ENCODE measurements around the gene NDUFAF4.

GRCh38 chr6:96852605-96853004 lies 45.1 kb downstream of the NDUFAF4 start:
- TF ChIP-seq POLR2A (IDR thresholded peaks at IDR 0.05) = no peak
- no peak for TF ChIP-seq CTCF (IDR thresholded peaks at IDR 0.05)
